Stimulated activated CD4-positive, alpha-beta T cell treated with anti-CD3 and anti-CD28 coated beads, Interleukin-12 subunit alpha, Interleukin-12 subunit beta, amount 100 ng/mL, for 4 hours (primary cell): ENCODE measurements around the gene ADH4.

Experiments used
- DNase-seq: peaks from one replicate; pipeline ENCODE4 v3.0.0-alpha.2; 2020

The ADH4 gene

DNA sequence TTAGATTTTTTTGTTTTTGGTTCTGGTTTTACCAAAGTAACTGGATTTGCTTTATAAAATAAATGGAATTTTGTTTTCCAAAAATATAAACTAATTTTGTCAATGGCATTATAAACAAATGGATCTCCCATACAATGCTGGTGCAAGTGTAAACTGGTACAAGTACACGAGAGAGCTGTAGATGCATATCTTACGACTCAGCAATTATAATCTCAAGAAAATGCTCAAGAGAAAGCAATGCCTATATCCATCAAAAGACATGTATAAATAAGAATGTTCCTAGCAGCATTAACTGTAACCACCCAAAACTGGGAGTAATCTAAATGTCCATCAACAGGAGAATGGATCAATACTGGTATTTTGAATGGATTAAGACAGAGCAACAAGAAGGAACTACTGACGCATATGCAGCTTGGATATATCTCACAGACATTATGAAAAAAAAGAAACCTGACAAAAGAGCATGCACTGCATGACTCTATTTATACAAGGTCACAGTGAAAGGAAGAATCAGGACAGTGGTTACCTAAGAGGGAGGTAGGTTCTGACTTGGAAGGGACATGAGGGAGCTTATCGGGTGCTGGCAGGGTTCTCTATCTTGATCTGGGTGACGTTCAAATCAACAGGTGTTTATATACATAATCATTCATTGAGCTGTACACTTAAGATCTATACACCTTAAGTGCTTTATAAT, 65.0 kb downstream of the ADH4 start:
- no peak for DNase-seq

DNA sequence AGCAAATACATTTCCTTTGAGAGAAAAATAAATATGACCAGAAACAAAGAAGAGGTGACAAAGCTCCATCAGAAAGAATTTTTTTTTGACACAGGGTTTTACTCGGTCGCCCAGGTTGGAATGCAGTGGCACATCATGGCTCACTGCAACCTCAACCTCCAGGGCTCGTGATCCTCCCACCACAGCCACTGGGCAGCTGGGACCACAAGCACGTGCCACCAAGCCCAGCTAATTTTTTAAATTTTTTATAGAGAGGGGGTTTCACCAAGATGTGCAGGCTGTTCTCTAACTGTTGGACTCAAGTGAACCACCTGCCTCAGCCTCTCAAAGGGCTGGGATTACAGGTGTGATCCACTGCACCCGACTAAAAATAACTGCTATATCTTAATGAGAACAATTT, 65.8 kb downstream of the ADH4 start:
- DNase-seq, result no peak

DNA sequence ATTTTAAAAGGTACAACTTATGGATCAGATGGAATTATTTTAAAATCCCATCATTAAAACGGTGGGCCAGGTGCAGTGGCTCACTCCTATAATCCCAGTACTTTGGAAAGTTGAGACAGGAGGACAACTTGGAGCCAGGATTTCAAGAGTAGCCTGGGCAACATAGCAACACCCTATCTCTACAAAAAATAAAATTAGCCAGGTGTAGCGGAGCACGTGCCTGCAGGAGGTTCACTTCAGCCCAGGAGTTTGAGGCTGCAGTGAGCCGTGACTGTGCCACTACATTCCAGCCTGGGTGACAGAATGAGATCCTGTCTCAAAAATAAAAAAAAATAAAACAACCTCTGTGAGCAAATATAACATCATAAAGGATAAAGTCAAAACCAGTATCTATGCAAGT, 66.9 kb downstream of the ADH4 start:
- no peak for DNase-seq

GRCh38 chr4:99076292-99076976, 67.7 kb downstream of the ADH4 start:
- DNase-seq, result no peak

DNA sequence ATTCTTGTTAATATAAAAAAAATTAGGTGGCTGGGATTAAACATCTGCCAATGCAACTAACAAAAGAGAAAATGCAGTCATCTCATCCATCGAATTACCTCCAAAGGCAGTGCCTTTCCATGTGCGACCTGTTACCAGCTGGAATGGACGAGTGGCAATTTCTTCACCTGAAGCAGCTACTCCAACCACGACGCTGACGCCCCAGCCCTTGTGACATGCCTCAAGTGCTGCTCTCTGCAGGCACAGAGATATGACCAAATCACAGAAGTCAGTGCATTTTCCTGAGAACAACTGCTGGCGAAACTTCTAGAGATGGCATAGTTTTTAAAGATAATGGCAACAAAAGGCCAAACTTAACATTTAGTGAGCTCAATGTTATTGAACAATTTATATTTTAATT, 69.3 kb downstream of the ADH4 start:
- DNase-seq, result no peak
